Naive thymus-derived CD8-positive, alpha-beta T cell (primary cell): ENCODE data around the gene PFDN4. TPM values are rescaled to one million over a fixed set of nuclear protein-coding genes. Genes with fewer than 3 reads are reported as not detected.
A peak's percentile ranks its signal among the peaks of the same experiment; 100 is the strongest.

Experiments used
- ATAC-seq, 2 donors: fragments of 150-1000 bp; cut with Tn5 transposase in 1 of 2; sonication (Bioruptor Pico), chemical (Tn5 transposase) in 1 of 2; 1 replicate in 1 of 2; 2 replicates in 1 of 2; pipeline ENCODE4 v1.10.0; 2021; ENCODE audit warnings: mild to moderate bottlenecking in 2 of 2, moderate library complexity in 2 of 2
- POLR2A ChIA-PET: fragments of 350-600 bp; sonication (Branson Sonifier 250); formaldehyde crosslinking; loops from one replicate; lab custom pipeline; 2021; ENCODE audit warnings: antibody characterized with exemption; lab: Charles Lee
- DNase-seq, 10 donors: peaks; one replicate each; pipeline versions ENCODE4 v3.0.0 to v3.0.0-alpha.2; 2020 to 2022
- H3K27ac Mint-ChIP-seq, 10 donors: one replicate each; pipeline ENCODE4 v1.8.0; 2020 to 2022; ENCODE audit warnings: mild to moderate bottlenecking in 10 of 10, mixed read lengths in 10 of 10, moderate library complexity in 4 of 10, inconsistent platforms in 1 of 10
- H3K27me3 Mint-ChIP-seq, 5 donors: one replicate each; pipeline ENCODE4 v1.8.0; 2021 to 2022; ENCODE audit warnings: mixed read lengths in 5 of 5
- H3K36me3 Mint-ChIP-seq, 3 donors: one replicate each; pipeline ENCODE4 v1.8.0; 2020 to 2022; ENCODE audit warnings: mixed read lengths in 3 of 3, mild to moderate bottlenecking in 2 of 3, inconsistent platforms in 1 of 3
- H3K4me1 Mint-ChIP-seq, 4 donors: one replicate each; pipeline ENCODE4 v1.8.0; 2021 to 2022; ENCODE audit warnings: mixed read lengths in 4 of 4
- H3K4me3 Mint-ChIP-seq, 10 donors: one replicate each; pipeline ENCODE4 v1.8.0; 2020 to 2022; ENCODE audit warnings: mild to moderate bottlenecking in 10 of 10, mixed read lengths in 10 of 10, moderate library complexity in 6 of 10, inconsistent platforms in 1 of 10
- H3K9me3 Mint-ChIP-seq, 9 donors: one replicate each; pipeline ENCODE4 v1.8.0; 2020 to 2022; ENCODE audit warnings: mixed read lengths in 9 of 9, mild to moderate bottlenecking in 3 of 9, inconsistent platforms in 1 of 9, moderate library complexity in 1 of 9
- polyA plus RNA-seq, 3 donors: library from polyadenylated mRNA; unstranded; fragments of 300-500 nt; fragmentation: Illumina TruSeq; gene quantifications; one replicate each; pipeline ENCODE4 v1.2.3, GENCODE V29; 2021
- total RNA-seq, 8 experiments: library from RNA in 2 of 8; stranded (reverse) in 2 of 8; gene quantifications; one replicate each; pipeline ENCODE4 v1.2.3 and lab custom pipeline; 2021 to 2026

The PFDN4 gene, protein sequence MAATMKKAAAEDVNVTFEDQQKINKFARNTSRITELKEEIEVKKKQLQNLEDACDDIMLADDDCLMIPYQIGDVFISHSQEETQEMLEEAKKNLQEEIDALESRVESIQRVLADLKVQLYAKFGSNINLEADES
- total RNA-seq (10 to 100 TPM; 20.0 to 23.8 TPM), polyA plus RNA-seq (10 to 100 TPM; 32.0 to 68.7 (median 57.8) TPM), total RNA-seq (lab: John Stamatoyannopoulos, UW) (8.2 to 45.4 (median 22.1) reads per million in 6 experiments)

DNA sequence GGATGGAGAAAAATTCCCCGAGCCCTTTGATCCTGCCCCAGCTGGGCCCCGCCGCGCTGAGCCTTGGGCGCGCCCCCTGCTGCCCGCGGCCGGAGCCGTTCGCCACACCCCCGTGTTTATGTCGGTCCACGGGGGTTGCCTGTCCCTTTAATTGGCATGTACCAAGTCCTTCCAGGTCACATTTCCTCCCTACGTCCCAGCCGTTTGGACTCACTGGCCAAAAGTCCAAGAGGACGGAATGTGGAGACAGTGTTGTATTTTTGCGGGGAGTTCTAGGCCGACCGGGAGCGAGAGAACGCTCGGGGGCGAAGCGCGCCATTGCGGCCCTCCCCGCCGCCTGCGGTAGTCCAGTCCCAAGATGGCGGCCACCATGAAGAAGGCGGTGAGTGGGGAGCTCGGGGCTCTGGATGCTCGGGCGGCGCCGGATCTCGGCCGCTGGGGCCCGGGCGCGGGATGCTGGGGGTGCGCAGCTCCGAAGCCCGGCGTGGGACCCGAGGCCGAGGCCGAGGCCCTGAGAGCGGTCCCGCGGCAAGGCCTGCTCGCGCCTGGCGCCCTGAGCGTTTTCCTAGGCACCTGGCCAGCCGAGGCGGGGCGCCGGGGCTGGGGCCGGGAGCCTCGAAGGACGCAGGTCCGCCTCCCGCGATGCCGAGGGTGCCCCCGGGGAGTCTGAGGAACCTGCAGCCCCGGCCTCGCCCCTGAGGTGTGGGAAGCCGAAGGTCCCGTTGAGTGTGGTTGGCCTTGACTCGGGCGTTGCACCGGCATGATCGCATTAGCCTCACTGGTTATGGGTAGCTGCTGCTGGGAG, at the start of gene PFDN4:
TSS of gene PFDN4 (plus strand) at position 345 of the 805 bp plus-strand sequence. CDS start at position 359, 14 bp downstream.
- Mint-ChIP-seq H3K9me3 (no peaks in the 10 kb centered on the region), H3K27me3 (peaks cover 0 to under 1% (median 0%) of the 10 kb centered on the region in 5 donors), H3K36me3 (peaks cover 0 to 9% (median 0%) of the 10 kb centered on the region in 3 donors), H3K27ac (peak within 1 kb of the TSS; percentile 99 to 100 (median 100)), H3K4me3 (peak within 1 kb of the TSS; percentile 76 to 99 (median 98)), H3K4me1 (peaks cover 18 to 40% (median 33%) of the 10 kb centered on the region in 4 donors)
- POLR2A ChIA-PET: interaction anchor here (0.5 to 1.8 kb wide), 7 partner anchors 9 to 1207 kb away, joined by 3 to 7 read pairs (median 3); no protein-coding TSS in a partner anchor
- peak; percentile 61 to 95 (median 79) for DNase-seq
- peak; percentile 91 to 93 for ATAC-seq

DNA sequence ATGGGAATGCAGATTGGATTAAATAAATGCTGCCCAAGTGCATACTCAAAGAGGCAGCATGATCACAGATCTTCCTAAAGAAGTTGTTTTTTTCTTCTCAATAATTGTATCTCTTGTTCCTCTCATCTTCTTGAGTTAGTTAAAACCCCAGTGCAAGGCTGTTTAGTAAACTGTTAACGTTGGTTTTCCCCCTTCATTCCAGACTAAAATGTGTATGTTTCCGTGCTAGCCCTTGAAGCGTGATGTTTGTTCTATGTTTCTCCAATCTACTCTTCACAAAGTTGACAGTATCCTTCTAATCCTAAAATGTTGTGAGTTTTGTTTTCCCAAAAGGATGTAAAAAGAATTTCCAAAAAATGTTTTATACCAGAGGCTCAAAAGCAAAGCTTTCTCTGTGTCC, 49.7 kb upstream of the PFDN4 start:
- POLR2A ChIA-PET: no interaction called here
- no peak for ATAC-seq
- Mint-ChIP-seq H3K4me1 (peaks cover 0 to 4% (median under 1%) of the 10 kb centered on the region in 4 donors), H3K36me3 (no peaks in the 10 kb centered on the region), H3K9me3 (no peaks in the 10 kb centered on the region), H3K27me3 (peaks cover 6 to 34% (median 16%) of the 10 kb centered on the region in 5 donors), H3K4me3 (no peak overlapping the region), H3K27ac (no peak overlapping the region)
- no peak for DNase-seq

DNA sequence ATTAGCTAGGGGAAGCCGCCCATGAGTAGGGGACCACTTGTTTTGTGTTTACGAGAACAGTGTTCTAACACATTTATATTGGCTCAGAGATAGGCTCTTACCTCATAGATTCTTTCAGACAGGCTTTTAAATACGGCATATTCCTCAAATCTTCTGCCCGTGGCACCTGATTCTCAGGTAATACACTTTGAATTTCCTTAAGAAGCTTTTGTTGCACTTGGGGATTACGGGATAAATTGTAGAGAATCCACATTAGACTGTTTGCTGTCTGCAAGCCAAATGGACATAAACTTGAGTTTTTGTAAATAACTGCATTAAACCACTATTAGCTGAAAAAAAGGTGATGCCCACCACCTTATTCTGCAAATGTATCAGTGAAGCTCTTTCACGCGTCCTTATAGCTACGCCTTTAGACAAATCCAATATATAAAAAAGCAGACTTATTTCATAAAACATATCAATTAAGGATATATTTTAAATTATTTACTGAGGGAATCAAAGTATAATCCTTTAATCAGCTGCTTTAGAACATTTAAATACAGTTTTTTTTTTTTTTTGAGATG, 49.0 kb upstream of the PFDN4 start:
- Mint-ChIP-seq H3K4me1 (peaks cover 0 to 4% (median under 1%) of the 10 kb centered on the region in 4 donors), H3K27ac (no peak overlapping the region), H3K4me3 (no peak overlapping the region), H3K36me3 (no peaks in the 10 kb centered on the region), H3K27me3 (peaks cover 6 to 34% (median 17%) of the 10 kb centered on the region in 5 donors), H3K9me3 (no peaks in the 10 kb centered on the region)
- no peak for ATAC-seq
- POLR2A ChIA-PET: interaction anchor here (0.7 kb wide), 1 partner anchor 1878 kb away, joined by 4 read pairs; no protein-coding TSS in a partner anchor
- DNase-seq: no peak

DNA sequence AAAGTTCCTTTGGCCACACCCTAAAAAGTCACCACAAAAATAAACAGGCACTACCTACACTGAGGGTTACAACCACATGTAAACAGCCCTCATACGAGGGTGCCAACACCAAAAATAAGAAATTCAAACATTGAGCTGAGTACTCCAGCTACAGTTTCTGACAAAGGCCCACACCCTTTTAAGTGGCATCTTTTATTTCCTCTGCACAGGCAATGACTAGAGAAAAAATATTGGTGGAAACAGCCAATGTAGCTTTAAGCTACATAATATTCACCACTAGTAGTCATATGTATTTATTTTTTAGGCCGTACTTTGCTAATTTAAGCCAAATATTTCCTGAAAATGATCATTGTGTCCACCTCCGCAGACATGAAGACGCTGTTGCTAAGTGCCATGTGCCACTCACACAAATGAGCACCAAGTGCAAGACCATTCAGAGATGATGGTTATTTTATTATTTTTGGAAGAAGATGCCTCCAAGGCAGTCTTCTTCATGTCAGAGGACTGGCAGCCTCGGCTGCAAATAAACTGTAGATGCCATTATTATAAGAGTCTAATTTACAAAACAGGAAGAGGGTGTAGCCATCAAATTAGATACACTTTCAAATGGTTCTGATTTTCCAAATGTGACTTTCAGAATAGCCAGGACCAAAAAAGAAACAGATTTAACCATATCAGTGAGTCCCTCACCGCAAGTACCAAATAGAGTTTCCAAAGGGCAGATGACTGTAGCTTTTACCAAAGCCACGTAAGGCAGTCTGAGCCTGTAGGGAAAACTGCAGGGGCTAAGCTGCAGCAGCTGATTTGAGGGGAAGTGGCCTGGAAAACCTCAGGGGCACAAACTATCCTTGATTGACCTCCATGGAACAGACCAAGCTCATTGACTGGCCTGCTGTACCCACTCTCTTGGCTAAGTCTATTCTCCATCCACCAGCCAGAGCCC, 47.6 kb upstream of the PFDN4 start:
- H3K4me3 Mint-ChIP-seq: no peak overlapping the region
- POLR2A ChIA-PET: interaction anchor here (0.6 kb wide), 1 partner anchor 22 kb away, joined by 4 read pairs; no protein-coding TSS in a partner anchor

DNA sequence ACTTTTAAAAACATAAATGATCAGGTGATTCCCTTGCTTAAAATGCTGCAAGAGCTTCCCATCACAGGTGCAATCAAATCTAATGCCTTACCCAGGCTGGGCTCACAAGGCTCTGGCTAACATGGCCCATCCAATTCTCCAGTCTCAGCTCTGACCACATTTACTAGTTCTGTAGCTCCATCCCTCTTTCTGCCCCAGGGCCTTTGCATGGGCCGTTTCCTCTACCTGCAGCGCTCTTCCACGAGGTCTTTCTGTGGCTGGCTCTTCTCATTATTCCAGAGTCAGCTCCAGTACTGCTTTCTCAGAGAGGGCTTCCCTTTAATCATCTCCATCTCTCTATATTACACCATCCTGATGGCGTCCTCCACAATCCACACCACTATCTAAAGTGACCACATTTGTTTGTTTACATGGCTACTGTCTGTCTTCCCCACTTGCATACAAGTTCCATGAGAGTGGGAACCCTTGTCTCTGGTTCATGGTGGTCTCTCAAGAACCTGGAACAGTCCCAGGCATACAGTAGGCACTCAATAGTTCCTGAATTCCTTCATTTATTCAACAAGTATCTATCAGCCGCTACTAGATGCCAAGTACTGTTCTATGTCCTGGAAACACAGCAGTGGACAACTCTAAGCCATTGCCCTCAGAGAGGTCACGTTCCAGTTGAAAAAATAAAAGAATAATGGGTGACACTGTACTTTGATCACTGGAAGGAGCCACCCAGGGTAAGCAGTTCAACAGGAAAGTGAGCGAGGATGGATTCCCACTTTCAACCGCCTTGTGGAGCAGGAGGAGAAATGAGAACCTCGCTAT, 46.7 kb upstream of the PFDN4 start:
- ATAC-seq: no peak
- Mint-ChIP-seq H3K9me3 (no peaks in the 10 kb centered on the region), H3K27me3 (peaks cover 9 to 38% (median 23%) of the 10 kb centered on the region in 5 donors), H3K4me3 (no peak overlapping the region), H3K36me3 (no peaks in the 10 kb centered on the region), H3K27ac (no peak overlapping the region), H3K4me1 (peaks cover 0 to 4% (median under 1%) of the 10 kb centered on the region in 4 donors)
- POLR2A ChIA-PET: no interaction called here
- DNase-seq: no peak

More for the DNA sequence above, 47.6 kb upstream of the PFDN4 start:
- H3K27ac Mint-ChIP-seq: no peak overlapping the region
- ATAC-seq: no peak
- H3K27me3 Mint-ChIP-seq: peaks cover 6 to 34% (median 21%) of the 10 kb centered on the region in 5 donors
- H3K9me3 Mint-ChIP-seq: no peaks in the 10 kb centered on the region
- H3K4me1 Mint-ChIP-seq: peaks cover 0 to 4% (median under 1%) of the 10 kb centered on the region in 4 donors
- H3K36me3 Mint-ChIP-seq: no peaks in the 10 kb centered on the region
- DNase-seq: no peak

DNA sequence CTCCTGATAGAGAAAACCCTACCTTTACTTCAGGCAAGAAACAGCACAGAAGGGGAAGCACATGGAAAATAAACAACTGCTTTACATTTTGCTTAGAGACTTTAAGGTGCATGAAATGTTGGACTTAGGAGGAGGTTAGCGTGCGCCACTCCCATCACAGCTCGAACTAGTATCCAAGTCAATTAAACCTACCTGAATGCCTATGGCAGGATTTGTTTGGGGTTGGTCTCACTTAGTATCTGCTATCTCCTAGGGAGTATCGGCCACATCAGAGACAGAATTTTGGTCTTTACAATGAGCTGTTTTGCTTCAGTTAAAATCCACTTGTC, 46.1 kb upstream of the PFDN4 start:
- Mint-ChIP-seq H3K36me3 (no peaks in the 10 kb centered on the region), H3K9me3 (no peaks in the 10 kb centered on the region), H3K27me3 (peaks cover 9 to 36% (median 21%) of the 10 kb centered on the region in 5 donors), H3K4me1 (peaks cover 0 to 4% (median under 1%) of the 10 kb centered on the region in 4 donors), H3K4me3 (no peak overlapping the region), H3K27ac (no peak overlapping the region)
- no peak for DNase-seq
- no peak for ATAC-seq
- POLR2A ChIA-PET: no interaction called here

DNA sequence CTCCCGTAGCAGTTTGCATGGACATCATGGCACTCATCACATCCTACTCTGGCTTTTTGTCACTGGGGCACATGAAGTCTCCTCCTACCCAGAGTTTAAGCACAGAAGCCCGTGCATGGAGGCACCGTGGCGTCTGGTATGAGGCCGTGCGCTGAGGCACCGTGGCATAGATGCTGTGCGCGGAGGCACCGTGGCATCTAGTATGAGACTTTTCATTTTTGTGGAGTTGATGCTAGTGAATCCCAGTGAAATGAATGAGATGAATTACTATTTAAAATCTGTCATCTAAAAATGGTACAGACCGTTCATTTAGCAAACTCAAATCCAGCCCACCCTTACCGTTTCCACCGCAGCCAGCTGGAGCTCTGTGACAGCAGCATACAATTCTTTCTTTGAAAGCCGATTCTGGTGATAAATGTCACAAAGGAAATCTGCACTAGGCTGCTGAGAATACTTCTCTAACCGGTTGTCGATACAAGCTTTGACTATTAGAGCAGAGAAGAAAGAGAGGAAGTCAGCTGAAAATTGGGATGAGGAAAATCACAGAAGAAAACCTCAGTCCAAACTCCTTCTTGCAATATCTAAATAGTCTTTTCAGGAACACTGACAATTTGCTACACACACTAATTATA, 45.4 kb upstream of the PFDN4 start:
- POLR2A ChIA-PET: no interaction called here
- H3K9me3 Mint-ChIP-seq: no peaks in the 10 kb centered on the region
- H3K4me1 Mint-ChIP-seq: peaks cover 0 to 4% (median under 1%) of the 10 kb centered on the region in 4 donors
- no peak for ATAC-seq
- H3K36me3 Mint-ChIP-seq: no peaks in the 10 kb centered on the region
- no peak overlapping the region for H3K27ac Mint-ChIP-seq
- H3K4me3 Mint-ChIP-seq: no peak overlapping the region
- no peak for DNase-seq
- H3K27me3 Mint-ChIP-seq: peaks cover 9 to 32% (median 24%) of the 10 kb centered on the region in 5 donors

DNA sequence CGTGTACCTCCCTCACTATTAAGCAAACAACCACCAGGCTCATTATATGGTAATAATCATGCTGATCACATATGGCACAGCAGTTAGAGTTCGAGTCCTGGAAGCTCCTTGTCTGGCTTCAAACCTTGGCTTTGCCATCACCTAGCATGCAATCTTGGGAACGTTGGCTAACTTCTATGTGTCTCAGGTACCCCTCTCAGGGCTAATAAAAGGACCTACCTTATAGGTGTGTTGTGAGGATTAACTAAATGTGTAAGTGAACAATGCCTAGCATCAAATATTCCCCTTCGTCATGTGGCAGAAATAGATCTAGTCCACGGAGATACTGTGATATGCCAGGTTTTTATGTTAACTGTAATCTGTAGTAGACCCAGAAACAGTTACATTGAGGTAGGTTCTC, 44.5 kb upstream of the PFDN4 start:
- Mint-ChIP-seq H3K27ac (no peak overlapping the region), H3K4me1 (peaks cover 0 to 9% (median 2%) of the 10 kb centered on the region in 4 donors), H3K4me3 (no peak overlapping the region), H3K36me3 (peaks cover 0 to 2% (median 0%) of the 10 kb centered on the region in 3 donors), H3K27me3 (peaks cover 17 to 36% (median 30%) of the 10 kb centered on the region in 5 donors), H3K9me3 (no peaks in the 10 kb centered on the region)
- ATAC-seq: no peak
- POLR2A ChIA-PET: no interaction called here
- no peak for DNase-seq

DNA sequence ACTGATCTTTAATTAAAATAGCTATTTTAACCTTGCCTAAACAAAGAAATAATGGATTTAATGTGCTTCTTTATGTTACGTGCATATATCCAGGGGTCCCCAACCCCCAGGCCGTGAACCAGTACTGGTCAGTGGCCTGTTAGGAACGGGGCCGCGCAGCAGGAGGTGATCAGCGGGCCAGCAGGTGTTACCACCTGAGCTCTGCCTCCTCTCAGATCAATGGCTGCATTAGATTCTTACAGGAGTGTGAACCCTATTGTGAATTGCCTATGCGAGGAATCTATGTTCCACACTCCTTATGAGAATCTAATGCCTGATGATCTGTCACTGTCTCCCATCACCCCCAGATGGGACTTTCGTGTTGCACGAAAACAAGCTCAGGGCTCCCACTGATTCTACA, 42.9 kb upstream of the PFDN4 start:
- DNase-seq (no peak), ATAC-seq (no peak)
- Mint-ChIP-seq H3K27ac (no peak overlapping the region), H3K4me3 (no peak overlapping the region), H3K4me1 (peaks cover 0 to 9% (median 3%) of the 10 kb centered on the region in 4 donors), H3K36me3 (peaks cover 0 to 2% (median 0%) of the 10 kb centered on the region in 3 donors), H3K9me3 (no peaks in the 10 kb centered on the region), H3K27me3 (peaks cover 32 to 50% (median 42%) of the 10 kb centered on the region in 5 donors)
- POLR2A ChIA-PET: no interaction called here

DNA sequence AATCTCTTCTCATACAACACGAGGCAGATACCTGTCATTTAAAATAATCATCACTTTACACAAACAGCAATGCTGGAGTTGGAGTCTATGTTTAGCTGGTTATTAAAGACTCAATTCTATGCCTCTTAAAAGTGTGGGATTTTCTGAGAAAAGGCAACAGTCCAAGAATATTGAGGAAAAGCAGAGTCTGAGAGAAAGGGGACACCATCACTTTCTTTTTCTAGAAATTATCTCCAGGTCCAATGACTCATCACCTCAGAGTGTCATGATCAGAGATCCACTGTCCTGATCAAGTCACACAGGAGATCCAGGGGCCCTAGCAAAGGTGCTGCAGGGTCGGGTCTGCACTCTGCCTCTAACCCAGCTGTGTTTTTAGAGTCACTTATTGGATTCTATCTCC, 42.1 kb upstream of the PFDN4 start:
- Mint-ChIP-seq H3K9me3 (no peaks in the 10 kb centered on the region), H3K36me3 (peaks cover 0 to 2% (median 0%) of the 10 kb centered on the region in 3 donors), H3K4me3 (no peak overlapping the region), H3K4me1 (peaks cover 0 to 9% (median 2%) of the 10 kb centered on the region in 4 donors), H3K27ac (no peak overlapping the region), H3K27me3 (peaks cover 34 to 54% (median 49%) of the 10 kb centered on the region in 5 donors)
- POLR2A ChIA-PET: no interaction called here
- DNase-seq (no peak), ATAC-seq (no peak)
